ENCODE results near the gene DNM2. TPM values are rescaled to one million over a fixed set of nuclear protein-coding genes. Genes with fewer than 3 reads are reported as not detected.
"Not testable (repeated sequence)": the region's sequence is repeated elsewhere in the genome, so short reads cannot be mapped to it uniquely, and the experiment has no call there.

The DNM2 gene
- total RNA-seq, 1 donor from 2014 or later = 280 TPM

GRCh38 chr19:10862561-10863106, 144.8 kb downstream of the DNM2 start:
- no peaks in the 10 kb centered on the region for H3K9me3 ChIP-seq
- no peaks in the 10 kb centered on the region for H3K27me3 ChIP-seq
- ATAC-seq = no peak
- peaks cover 11% of the 10 kb centered on the region for H3K4me1 ChIP-seq
- H3K36me3 ChIP-seq = no peaks in the 10 kb centered on the region
- H3K4me3 ChIP-seq = no peak overlapping the region
- no peak for DNase-seq
- intact Hi-C loops (cut with DNase I) = no loop called here
- peak overlapping the region; percentile 48 for H3K27ac ChIP-seq
- TF ChIP-seq CTCF (IDR thresholded peaks at IDR 0.05) = no peak

GRCh38 chr19:10863107-10863717, 145.3 kb downstream of the DNM2 start:
- H3K9me3 ChIP-seq = no peaks in the 10 kb centered on the region
- DNase-seq (peak; percentile 81), ATAC-seq (peak; percentile 71)
- no peak for TF ChIP-seq CTCF (IDR thresholded peaks at IDR 0.05)
- H3K27me3 ChIP-seq = no peaks in the 10 kb centered on the region
- H3K36me3 ChIP-seq = no peaks in the 10 kb centered on the region
- H3K27ac ChIP-seq = peak overlapping the region; percentile 48
- intact Hi-C loops (cut with DNase I) = no loop called here
- no peak overlapping the region for H3K4me3 ChIP-seq
- peaks cover 11% of the 10 kb centered on the region for H3K4me1 ChIP-seq

GRCh38 chr19:10864538-10864899, 146.6 kb downstream of the DNM2 start:
- no peaks in the 10 kb centered on the region for H3K27me3 ChIP-seq
- H3K27ac ChIP-seq = peak overlapping the region; percentile 32
- H3K4me1 ChIP-seq = peaks cover 11% of the 10 kb centered on the region
- peak; percentile 95 for TF ChIP-seq CTCF (IDR thresholded peaks at IDR 0.05)
- DNase-seq = peak; percentile 91
- no peaks in the 10 kb centered on the region for H3K36me3 ChIP-seq
- peak; percentile 89 for ATAC-seq
- intact Hi-C loops (cut with DNase I) = no loop called here
- H3K4me3 ChIP-seq = no peak overlapping the region
- H3K9me3 ChIP-seq = no peaks in the 10 kb centered on the region

GRCh38 chr19:10866495-10866894, 148.6 kb downstream of the DNM2 start:
- no peak overlapping the region for H3K4me3 ChIP-seq
- peaks cover 16% of the 10 kb centered on the region for H3K4me1 ChIP-seq
- DNase-seq (no peak), ATAC-seq (no peak)
- H3K36me3 ChIP-seq = no peaks in the 10 kb centered on the region
- H3K9me3 ChIP-seq = no peaks in the 10 kb centered on the region
- no peak overlapping the region for H3K27ac ChIP-seq
- no peak for TF ChIP-seq CTCF (IDR thresholded peaks at IDR 0.05)
- intact Hi-C loops (cut with DNase I) = no loop called here
- no peaks in the 10 kb centered on the region for H3K27me3 ChIP-seq

- Histone ChIP-seq H3K27ac (no peak overlapping the region), H3K4me1 (peaks cover 22% of the 10 kb centered on the region), H3K36me3 (no peaks in the 10 kb centered on the region), H3K27me3 (no peaks in the 10 kb centered on the region), H3K4me3 (no peak overlapping the region), H3K9me3 (no peaks in the 10 kb centered on the region)
- ATAC-seq (no peak), DNase-seq (no peak)
- no peak for TF ChIP-seq CTCF (IDR thresholded peaks at IDR 0.05)
- intact Hi-C loops (cut with DNase I) = no loop called here
These were observed 151.1 kb downstream of the DNM2 start for GRCh38 chr19:10868872-10869547.

- H3K27me3 ChIP-seq; H3K9me3 ChIP-seq; H3K36me3 ChIP-seq; ATAC-seq; H3K27ac ChIP-seq; intact Hi-C loops (cut with DNase I); H3K4me3 ChIP-seq: not testable (repeated sequence)
- DNase-seq = peak; percentile 77
- H3K4me1 ChIP-seq = peaks cover 15% of the 10 kb centered on the region
These were observed 152.0 kb downstream of the DNM2 start for GRCh38 chr19:10869872-10870311.
